Globus pallidus (tissue), 1 donor: ENCODE data around the gene SLC36A2.

Experiments
- DNase-seq: peaks from one replicate; pipeline ENCODE4 v3.0.0-alpha.2; 2015; ENCODE audit warnings: low spot score

The SLC36A2 gene

GRCh38 chr5:151283120-151283825 is 64.1 kb downstream of the SLC36A2 start:
- no peak for DNase-seq

GRCh38 chr5:151281001-151281639 is 66.2 kb downstream of the SLC36A2 start:
- no peak for DNase-seq

- no peak for DNase-seq
These were observed 66.9 kb downstream of the SLC36A2 start for GRCh38 chr5:151280443-151280842.

GRCh38 chr5:151278845-151279244 is 68.5 kb downstream of the SLC36A2 start:
- DNase-seq: no peak

- no peak for DNase-seq
These were observed 71.6 kb downstream of the SLC36A2 start for GRCh38 chr5:151275803-151276202.

- no peak for DNase-seq
These were observed 72.7 kb downstream of the SLC36A2 start for GRCh38 chr5:151274666-151275065.

- no peak for DNase-seq
These were observed 76.0 kb downstream of the SLC36A2 start for GRCh38 chr5:151271336-151271735.

GRCh38 chr5:151270599-151270998 is 76.8 kb downstream of the SLC36A2 start:
- DNase-seq: no peak

- DNase-seq: no peak
These were observed 79.7 kb downstream of the SLC36A2 start for GRCh38 chr5:151267491-151268260.
